Endothelial cell of umbilical vein (primary cell): ENCODE results near the gene PHF3. TPM values are rescaled to one million over a fixed set of nuclear protein-coding genes. Genes with fewer than 3 reads are reported as not detected.

Experiments
- BruUV-seq: library from RNA; stranded (reverse); fragments of 400-500 nt; replicated peaks from 2 replicates; lab custom pipeline; 2021; lab: Mats Ljungman, UMichigan
- CTCF ChIA-PET: fragments of 300-600, 350-600 bp; sonication (Branson Sonifier 250); formaldehyde crosslinking; loops from one replicate; lab custom pipeline; 2021; ENCODE audit warnings: antibody characterized with exemption, inconsistent platforms; lab: Charles Lee
- POLR2A ChIA-PET: fragments of 300-600, 350-600 bp; sonication (Branson Sonifier 250); formaldehyde crosslinking; loops from one replicate; lab custom pipeline; 2021; ENCODE audit warnings: antibody characterized with exemption, inconsistent platforms; lab: Charles Lee
- DNase-seq: peaks from one replicate; pipeline ENCODE4 v3.0.0-alpha.2; 2011; ENCODE audit warnings: low read depth, low spot score
- FAIRE-seq: peaks from 2 replicates; lab custom pipeline; 2011; peaks lifted over from hg19 to GRCh38; lab: Jason Lieb, UNC
- H2AFZ ChIP-seq: 2 replicates; pipeline ENCODE4 v1.6.0; 2012; ENCODE audit warnings: low read depth, low read length, control low read depth, inconsistent platforms
- H3K27ac ChIP-seq: 2 replicates; pipeline ENCODE4 v1.5.1; 2011; ENCODE audit warnings: low read depth, mild to moderate bottlenecking, control low read depth, low read length, moderate library complexity; ENCODE audit not compliant: insufficient read depth
- H3K27me3 ChIP-seq, 2 experiments: 2 replicates each; pipeline versions ENCODE4 v1.6.0 to v1.6.1; 2011; ENCODE audit warnings: low read length in 2 of 2, mixed read lengths in 1 of 2; ENCODE audit not compliant: control insufficient read depth in 2 of 2, insufficient read depth in 2 of 2
- H3K36me3 ChIP-seq, 2 experiments: 2 replicates in 1 of 2; 3 replicates in 1 of 2; pipeline ENCODE4 v1.5.1; 2011; ENCODE audit warnings: low read length in 2 of 2, mild to moderate bottlenecking in 1 of 2, moderate library complexity in 1 of 2; ENCODE audit not compliant: control insufficient read depth in 2 of 2, insufficient read depth in 2 of 2; ENCODE audit errors: extremely low read depth in 1 of 2
- H3K4me1 ChIP-seq: 3 replicates; pipeline ENCODE4 v1.5.1; 2011; ENCODE audit warnings: mild to moderate bottlenecking, low read length; ENCODE audit not compliant: control insufficient read depth, insufficient read depth; ENCODE audit errors: extremely low read depth
- H3K4me2 ChIP-seq: 2 replicates; pipeline ENCODE4 v1.6.1; 2011; ENCODE audit warnings: low read length, control low read depth, mixed read lengths; ENCODE audit not compliant: insufficient read depth
- H3K4me3 ChIP-seq, 3 experiments: fragments of 200-600 bp in 1 of 3; sonication (generic), shearing (Covaris generic) in 1 of 3; replicated peaks in 1 of 3; 2 replicates each; pipeline ENCODE4 v1.5.1; 2011 to 2016; ENCODE audit warnings: control low read depth in 3 of 3, low read length in 3 of 3, mild to moderate bottlenecking in 2 of 3, inconsistent platforms in 1 of 3, low read depth in 1 of 3, moderate library complexity in 1 of 3; ENCODE audit not compliant: insufficient read depth in 1 of 3
- H3K79me2 ChIP-seq: 2 replicates; pipeline ENCODE4 v1.6.0; 2012; ENCODE audit warnings: low read length, inconsistent platforms; ENCODE audit not compliant: control insufficient read depth, insufficient read depth
- H3K9ac ChIP-seq: replicated peaks from 2 replicates; pipeline ENCODE3; 2011; ENCODE audit warnings: low read length, control low read depth; ENCODE audit not compliant: insufficient read depth; ENCODE audit errors: extremely low read depth
- H3K9me1 ChIP-seq: replicated peaks from 3 replicates; pipeline ENCODE4 v1.6.0; 2011; ENCODE audit warnings: mild to moderate bottlenecking, low read length; ENCODE audit not compliant: control insufficient read depth, insufficient read depth; ENCODE audit errors: extremely low read depth
- H3K9me3 ChIP-seq: replicated peaks from 2 replicates; pipeline ENCODE4 v1.5.1; 2012; ENCODE audit warnings: low read length, inconsistent platforms; ENCODE audit not compliant: control insufficient read depth, insufficient read depth
- H4K20me1 ChIP-seq: replicated peaks from 2 replicates; pipeline ENCODE3; 2011; ENCODE audit warnings: mild to moderate bottlenecking, low read length; ENCODE audit not compliant: control insufficient read depth, insufficient read depth; ENCODE audit errors: extremely low read depth
- EZH2 ChIP-seq: IDR thresholded peaks from 2 replicates; pipeline ENCODE4 v1.6.1; 2012; ENCODE audit warnings: borderline replicate concordance, low read depth, mild to moderate bottlenecking, moderate library complexity, low read length, inconsistent platforms; ENCODE audit not compliant: severe bottlenecking
- FOS ChIP-seq: IDR thresholded peaks from 2 replicates; pipeline ENCODE4 v1.6.1; 2011; ENCODE audit warnings: mild to moderate bottlenecking, low read length, moderate library complexity, borderline replicate concordance; ENCODE audit not compliant: insufficient read depth
- GATA2 ChIP-seq: IDR thresholded peaks from 2 replicates; pipeline ENCODE4 v1.7.0; 2011; ENCODE audit warnings: low read depth, mild to moderate bottlenecking, moderate library complexity, mixed read lengths, low read length; ENCODE audit not compliant: insufficient read length, insufficient read depth
- JUN ChIP-seq: IDR thresholded peaks from 2 replicates; pipeline ENCODE4 v1.6.1; 2011; ENCODE audit warnings: borderline replicate concordance, low read depth; ENCODE audit not compliant: insufficient read length, insufficient read depth
- MYC ChIP-seq: IDR thresholded peaks from one replicate; pipeline ENCODE4 v1.6.1; 2011; ENCODE audit warnings: mild to moderate bottlenecking, low read depth, low read length
- POLR2A ChIP-seq: IDR thresholded peaks from 2 replicates; pipeline ENCODE4 v1.6.1; 2012; ENCODE audit warnings: low read depth, mild to moderate bottlenecking, control low read depth, low read length
- POLR2AphosphoS5 ChIP-seq: IDR thresholded peaks from 2 replicates; pipeline ENCODE4 v1.6.1; 2012; ENCODE audit warnings: low read depth, mild to moderate bottlenecking, control low read depth, low read length, moderate library complexity; ENCODE audit not compliant: insufficient read depth
- dilution Hi-C: fragments of 300-500 bp; cut with MboI; formaldehyde crosslinking; loops from one replicate; pipeline ENCODE4 v1.15.0; 2019; ENCODE audit warnings: low sequenced_read_pairs; ENCODE audit not compliant: extremely low pct_ligation_motif_present
- intact Hi-C: fragments of 100-400 bp; cut with micrococcal nuclease; formaldehyde crosslinking; loops from one replicate; pipeline ENCODE4 v1.10.0; 2022
- polyA plus RNA-seq, 4 experiments: library from polyadenylated mRNA; depleted of rRNA in 3 of 4; stranded (reverse) in 3 of 4; unstranded in 1 of 4; fragments of >200 nt; gene quantifications; 2 replicates each; pipeline versions ENCODE4 v1.2.1 to v1.2.3, GENCODE V29; 2011 to 2012; ENCODE audit warnings: missing spikeins in 1 of 4
- total RNA-seq: library from RNA; stranded (reverse); gene quantifications from 2 replicates; pipeline ENCODE4 v1.2.3, GENCODE V29; 2021
- TF ChIP-seq, protein P1 (sequence below), 2 donors: IDR thresholded peaks; 1 replicate in 1 of 2; 2 replicates in 1 of 2; pipeline ENCODE4 v1.5.1; 2011; ENCODE audit warnings: low read length in 2 of 2, mild to moderate bottlenecking in 2 of 2, moderate library complexity in 2 of 2, control low read depth in 1 of 2, inconsistent platforms in 1 of 2, low read depth in 1 of 2; ENCODE audit not compliant: insufficient read depth in 1 of 2; ENCODE audit errors: extremely low read depth in 1 of 2
- TF ChIP-seq, protein P2 (sequence below): IDR thresholded peaks from 2 replicates; pipeline ENCODE4 v1.6.1; 2011; ENCODE audit not compliant: insufficient read depth, insufficient read length

The PHF3 gene
- total and polyA plus RNA-seq, 2 donors (not counting 3 experiments of a cell fraction or from before 2014, with no cell fraction given) = 4.6 to 29.6 TPM

DNA sequence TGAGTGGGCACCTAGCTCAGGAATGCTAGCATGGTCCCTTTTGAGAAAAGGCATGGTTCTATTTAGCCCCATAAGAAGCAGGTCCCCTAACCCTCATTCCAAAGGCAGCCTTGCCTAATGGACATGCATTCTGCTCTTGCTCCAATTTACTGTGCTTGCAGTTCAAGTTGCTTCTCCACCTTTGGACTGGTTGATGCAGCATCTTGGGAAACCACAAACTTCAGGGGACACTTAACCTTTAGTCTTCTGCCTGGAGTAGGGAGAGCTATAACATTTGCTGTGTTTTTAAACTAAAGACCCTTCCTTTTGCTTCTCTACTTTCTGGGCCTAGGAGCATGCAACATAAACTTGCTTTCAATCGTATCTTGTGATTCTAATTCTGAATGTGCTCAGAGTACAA is 5.1 kb upstream of the PHF3 start:
- ChIA-PET CTCF (no interaction called here), POLR2A (no interaction called here)
- no peaks in the 10 kb centered on the region for H3K9me3 ChIP-seq
- no peaks in the 10 kb centered on the region for H3K79me2 ChIP-seq
- intact Hi-C loops = no loop called here
- H3K9me1 ChIP-seq = no peaks in the 10 kb centered on the region
- no peak for DNase-seq
- H3K4me1 ChIP-seq = peaks cover 3% of the 10 kb centered on the region
- no peak overlapping the region for H3K27ac ChIP-seq
- no peak for TF ChIP-seq MYC
- TF ChIP-seq, protein P1, sequence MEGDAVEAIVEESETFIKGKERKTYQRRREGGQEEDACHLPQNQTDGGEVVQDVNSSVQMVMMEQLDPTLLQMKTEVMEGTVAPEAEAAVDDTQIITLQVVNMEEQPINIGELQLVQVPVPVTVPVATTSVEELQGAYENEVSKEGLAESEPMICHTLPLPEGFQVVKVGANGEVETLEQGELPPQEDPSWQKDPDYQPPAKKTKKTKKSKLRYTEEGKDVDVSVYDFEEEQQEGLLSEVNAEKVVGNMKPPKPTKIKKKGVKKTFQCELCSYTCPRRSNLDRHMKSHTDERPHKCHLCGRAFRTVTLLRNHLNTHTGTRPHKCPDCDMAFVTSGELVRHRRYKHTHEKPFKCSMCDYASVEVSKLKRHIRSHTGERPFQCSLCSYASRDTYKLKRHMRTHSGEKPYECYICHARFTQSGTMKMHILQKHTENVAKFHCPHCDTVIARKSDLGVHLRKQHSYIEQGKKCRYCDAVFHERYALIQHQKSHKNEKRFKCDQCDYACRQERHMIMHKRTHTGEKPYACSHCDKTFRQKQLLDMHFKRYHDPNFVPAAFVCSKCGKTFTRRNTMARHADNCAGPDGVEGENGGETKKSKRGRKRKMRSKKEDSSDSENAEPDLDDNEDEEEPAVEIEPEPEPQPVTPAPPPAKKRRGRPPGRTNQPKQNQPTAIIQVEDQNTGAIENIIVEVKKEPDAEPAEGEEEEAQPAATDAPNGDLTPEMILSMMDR (IDR thresholded peaks at IDR 0.05; ENCODE audit: extremely low read depth in 1 of 2, insufficient read depth in 1 of 2, low read depth in 1 of 2, low read length in 2 of 2) = no peak
- TF ChIP-seq, protein P2, sequence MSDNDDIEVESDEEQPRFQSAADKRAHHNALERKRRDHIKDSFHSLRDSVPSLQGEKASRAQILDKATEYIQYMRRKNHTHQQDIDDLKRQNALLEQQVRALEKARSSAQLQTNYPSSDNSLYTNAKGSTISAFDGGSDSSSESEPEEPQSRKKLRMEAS = no peak
- TF ChIP-seq POLR2A = no peak
- no peak for TF ChIP-seq GATA2
- TF ChIP-seq EZH2 = no peak
- TF ChIP-seq JUN = no peak
- no peak for TF ChIP-seq POLR2AphosphoS5
- TF ChIP-seq FOS = no peak
- dilution Hi-C loops = no loop called here
- peaks cover 21 to 29% of the 10 kb centered on the region in 2 experiments for H3K27me3 ChIP-seq
- no peak overlapping the region for H3K4me2 ChIP-seq
- BruUV-seq = no TSS peak
- no peak overlapping the region for H3K9ac ChIP-seq
- no peak overlapping the region for H3K4me3 ChIP-seq
- H2AFZ ChIP-seq = no peak overlapping the region
- no peaks in the 10 kb centered on the region for H4K20me1 ChIP-seq
- FAIRE-seq = no peak
- no peaks in the 10 kb centered on the region for H3K36me3 ChIP-seq
